Measurements from ENCODE around the gene SENP6. TPM values are rescaled to one million over a fixed set of nuclear protein-coding genes. Genes with fewer than 3 reads are reported as not detected.

SENP6 gene
- total and polyA plus RNA-seq, 12 donors: 43.0 to 98.5 (median 76.6) TPM

- Histone ChIP-seq H3K27ac (no peak overlapping the region), H3K4me1 (replicated peaks in 1 of 2) (peaks cover 0 to 10% of the 10 kb centered on the region in 2 donors), H3K36me3 (replicated peaks in 1 of 2) (no peaks in the 10 kb centered on the region), H3K4me3 (no peak overlapping the region), H3K27me3 (no peaks in the 10 kb centered on the region), H3K9me3 (replicated peaks in 1 of 3) (no peaks in the 10 kb centered on the region)
- intact Hi-C loops (cut with DNase I): no loop called here
- TF ChIP-seq POLR2A (IDR thresholded peaks at IDR 0.05) (no peak), CTCF (IDR thresholded peaks at IDR 0.05) (no peak)
- whole genome bisulfite sequencing, 4 donors: 55 to 77% (median 68%) methylated on average over 5 of the region's 5 CpGs
- DNase-seq: no peak
Observed at GRCh38 chr6:75758061-75758460, 156.4 kb downstream of the SENP6 start.

- H3K4me3 ChIP-seq: no peak overlapping the region
- 78 to 84% (median 81%) methylated on average over 5 of the region's 5 CpGs for WGBS, 4 donors
- H3K36me3 ChIP-seq (replicated peaks in 1 of 2): no peaks in the 10 kb centered on the region
- TF ChIP-seq CTCF (IDR thresholded peaks at IDR 0.05): no peak
- no peak for TF ChIP-seq POLR2A (IDR thresholded peaks at IDR 0.05)
- no peak overlapping the region for H3K27ac ChIP-seq
- intact Hi-C loops (cut with DNase I): no loop called here
- H3K9me3 ChIP-seq (replicated peaks in 1 of 3): no peaks in the 10 kb centered on the region
- H3K4me1 ChIP-seq (replicated peaks in 1 of 2): peaks cover 0 to 10% of the 10 kb centered on the region in 2 donors
- H3K27me3 ChIP-seq: no peaks in the 10 kb centered on the region
- DNase-seq: no peak
Observed at GRCh38 chr6:75759207-75759606, 157.5 kb downstream of the SENP6 start.

- Histone ChIP-seq H3K27ac (no peak overlapping the region), H3K27me3 (no peaks in the 10 kb centered on the region), H3K36me3 (replicated peaks in 1 of 2) (no peaks in the 10 kb centered on the region), H3K9me3 (replicated peaks in 1 of 3) (no peaks in the 10 kb centered on the region), H3K4me1 (replicated peaks in 1 of 2) (peaks cover 0 to 10% of the 10 kb centered on the region in 2 donors), H3K4me3 (no peak overlapping the region)
- DNase-seq: no peak
- TF ChIP-seq POLR2A (IDR thresholded peaks at IDR 0.05) (no peak), CTCF (IDR thresholded peaks at IDR 0.05) (no peak)
- intact Hi-C loops (cut with DNase I): no loop called here
- WGBS, 4 donors: 35 to 49% (median 42%) methylated on average over 1 of the region's 1 CpG
Observed at GRCh38 chr6:75760320-75760719, 158.6 kb downstream of the SENP6 start.

- no peaks in the 10 kb centered on the region for H3K9me3 ChIP-seq (replicated peaks in 1 of 3)
- no peaks in the 10 kb centered on the region for H3K27me3 ChIP-seq
- 94 to 100% (median 97%) methylated on average over 1 of the region's 1 CpG for WGBS, 4 donors
- intact Hi-C loops (cut with DNase I): no loop called here
- H3K36me3 ChIP-seq (replicated peaks in 1 of 2): no peaks in the 10 kb centered on the region
- DNase-seq: no peak
- no peak for TF ChIP-seq POLR2A (IDR thresholded peaks at IDR 0.05)
- TF ChIP-seq CTCF (IDR thresholded peaks at IDR 0.05): no peak
- no peak overlapping the region for H3K27ac ChIP-seq
- H3K4me1 ChIP-seq (replicated peaks in 1 of 2): peaks cover 0 to 10% of the 10 kb centered on the region in 2 donors
- no peak overlapping the region for H3K4me3 ChIP-seq
Observed at GRCh38 chr6:75761489-75761888, 159.8 kb downstream of the SENP6 start.
